ENCODE results near the gene SCMH1. TPM values are rescaled to one million over a fixed set of nuclear protein-coding genes. Genes with fewer than 3 reads are reported as not detected.

Gene SCMH1
- total and polyA plus RNA-seq, 2 of the 4 experiments (the other 2 are of a cell fraction) = 9.0 to 19.4 TPM

DNA sequence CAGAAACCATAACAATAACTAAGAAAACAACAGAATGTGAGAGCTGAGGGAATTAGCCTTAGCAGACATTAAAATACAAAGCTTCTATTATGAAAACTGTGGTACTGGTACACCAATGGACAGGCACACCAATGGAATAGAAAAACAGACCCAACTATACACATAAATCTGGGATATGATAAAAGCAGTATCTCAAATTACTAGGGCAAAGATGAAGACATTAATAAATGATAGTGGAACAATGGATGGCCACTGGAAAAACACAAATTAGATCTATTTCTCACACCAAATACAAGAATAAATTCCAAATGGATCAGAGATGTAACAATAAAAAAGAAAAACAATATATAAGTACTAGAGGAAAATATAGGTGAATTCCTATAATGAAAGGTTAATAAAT is 155.2 kb downstream of the SCMH1 start:
- POLR2A ChIA-PET (ENCODE audit: unreplicated experiment) = no interaction called here

More for the DNA sequence above, 155.2 kb downstream of the SCMH1 start:
- H3K9ac ChIP-seq (ENCODE audit: low read depth, low read length) = no peak overlapping the region
- no peaks in the 10 kb centered on the region for H3K27me3 ChIP-seq (ENCODE audit: control insufficient read depth, insufficient read depth, low read length)
- BruUV-seq (replicated peaks) = no TSS peak
- H2BK120ac ChIP-seq (ENCODE audit: low read depth, low read length) = no peak overlapping the region
- H4K8ac ChIP-seq (ENCODE audit: low read depth in 2 of 2, low read length in 2 of 2) = no peak overlapping the region
- H3K36me3 ChIP-seq (ENCODE audit: control insufficient read depth, insufficient read depth, low read length) = no peaks in the 10 kb centered on the region
- intact Hi-C loops (cut with micrococcal nuclease) = no loop called here
- dilution Hi-C loops (cut with HindIII; ENCODE audit: low sequenced_read_pairs, unreplicated experiment) = no loop called here
- no peaks in the 10 kb centered on the region for H3K9me3 ChIP-seq (ENCODE audit: control insufficient read depth, insufficient read depth, low read length)
- DNase-seq (no peak), ATAC-seq (ENCODE audit: low read depth) (no peak)
- H3K4ac ChIP-seq (ENCODE audit: low read depth, low read length) = no peak overlapping the region
- H3K14ac ChIP-seq (replicated peaks; ENCODE audit: low read depth, low read length) = no peak overlapping the region
- H3K56ac ChIP-seq (ENCODE audit: extremely low read depth, insufficient read depth, low read length) = no peak overlapping the region
- H2BK5ac ChIP-seq (ENCODE audit: low read depth, low read length, poor library complexity, severe bottlenecking) = no peak overlapping the region
- no peak overlapping the region for H2BK20ac ChIP-seq (ENCODE audit: low read depth, low read length)
- H3K4me3 ChIP-seq (ENCODE audit: insufficient read depth, low read depth, low read length) = no peak overlapping the region
- 0 out of 2 replicates have a peak, but pooled peaks cover 2% of the 10 kb centered on the region for H3K9me1 ChIP-seq (ENCODE audit: insufficient read depth, low read length)
- H3K4me1 ChIP-seq (ENCODE audit: control insufficient read depth, insufficient read depth, low read length) = no peaks in the 10 kb centered on the region
- no peaks in the 10 kb centered on the region for H4K20me1 ChIP-seq (ENCODE audit: insufficient read depth, low read length)
- H3K27ac ChIP-seq (ENCODE audit: insufficient read depth, low read length) = no peak overlapping the region
- no peak overlapping the region for H3K23ac ChIP-seq (ENCODE audit: low read depth, low read length)
- H3K4me2 ChIP-seq (ENCODE audit: low read depth, low read length) = no peak overlapping the region
- H3K18ac ChIP-seq (ENCODE audit: low read depth, low read length) = no peak overlapping the region
- CTCF ChIA-PET = interaction anchor here (0.7 kb wide), 1 partner anchor 15 kb away, joined by 3 read pairs; no protein-coding TSS in a partner anchor
- TF ChIP-seq CEBPB (IDR thresholded peaks at IDR 0.05; ENCODE audit: low read depth, low read length) (no peak), MXI1 (IDR thresholded peaks at IDR 0.05; ENCODE audit: borderline replicate concordance, low read depth, low read length) (no peak), MAZ (IDR thresholded peaks at IDR 0.05; ENCODE audit: borderline replicate concordance, low read depth, low read length) (no peak), FOS (IDR thresholded peaks at IDR 0.05; ENCODE audit: low read depth, low read length) (no peak), CHD1 (IDR thresholded peaks at IDR 0.05; ENCODE audit: low read depth, low read length) (no peak), RFX5 (IDR thresholded peaks at IDR 0.05; ENCODE audit: low read depth, low read length) (no peak), POLR2A (IDR thresholded peaks at IDR 0.05; ENCODE audit: low read depth, low read length) (no peak), RAD21 (IDR thresholded peaks at IDR 0.05; ENCODE audit: low read length) (no peak), SMC3 (IDR thresholded peaks at IDR 0.05; ENCODE audit: low read depth, low read length) (no peak)
- TF ChIP-seq, protein P1, sequence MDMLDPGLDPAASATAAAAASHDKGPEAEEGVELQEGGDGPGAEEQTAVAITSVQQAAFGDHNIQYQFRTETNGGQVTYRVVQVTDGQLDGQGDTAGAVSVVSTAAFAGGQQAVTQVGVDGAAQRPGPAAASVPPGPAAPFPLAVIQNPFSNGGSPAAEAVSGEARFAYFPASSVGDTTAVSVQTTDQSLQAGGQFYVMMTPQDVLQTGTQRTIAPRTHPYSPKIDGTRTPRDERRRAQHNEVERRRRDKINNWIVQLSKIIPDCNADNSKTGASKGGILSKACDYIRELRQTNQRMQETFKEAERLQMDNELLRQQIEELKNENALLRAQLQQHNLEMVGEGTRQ (IDR thresholded peaks at IDR 0.05; ENCODE audit: low read depth, low read length) = no peak
- TF ChIP-seq, protein P2, sequence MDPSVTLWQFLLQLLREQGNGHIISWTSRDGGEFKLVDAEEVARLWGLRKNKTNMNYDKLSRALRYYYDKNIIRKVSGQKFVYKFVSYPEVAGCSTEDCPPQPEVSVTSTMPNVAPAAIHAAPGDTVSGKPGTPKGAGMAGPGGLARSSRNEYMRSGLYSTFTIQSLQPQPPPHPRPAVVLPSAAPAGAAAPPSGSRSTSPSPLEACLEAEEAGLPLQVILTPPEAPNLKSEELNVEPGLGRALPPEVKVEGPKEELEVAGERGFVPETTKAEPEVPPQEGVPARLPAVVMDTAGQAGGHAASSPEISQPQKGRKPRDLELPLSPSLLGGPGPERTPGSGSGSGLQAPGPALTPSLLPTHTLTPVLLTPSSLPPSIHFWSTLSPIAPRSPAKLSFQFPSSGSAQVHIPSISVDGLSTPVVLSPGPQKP (IDR thresholded peaks at IDR 0.05; ENCODE audit: borderline replicate concordance, low read depth, low read length) = no peak
- TF ChIP-seq, protein P3, sequence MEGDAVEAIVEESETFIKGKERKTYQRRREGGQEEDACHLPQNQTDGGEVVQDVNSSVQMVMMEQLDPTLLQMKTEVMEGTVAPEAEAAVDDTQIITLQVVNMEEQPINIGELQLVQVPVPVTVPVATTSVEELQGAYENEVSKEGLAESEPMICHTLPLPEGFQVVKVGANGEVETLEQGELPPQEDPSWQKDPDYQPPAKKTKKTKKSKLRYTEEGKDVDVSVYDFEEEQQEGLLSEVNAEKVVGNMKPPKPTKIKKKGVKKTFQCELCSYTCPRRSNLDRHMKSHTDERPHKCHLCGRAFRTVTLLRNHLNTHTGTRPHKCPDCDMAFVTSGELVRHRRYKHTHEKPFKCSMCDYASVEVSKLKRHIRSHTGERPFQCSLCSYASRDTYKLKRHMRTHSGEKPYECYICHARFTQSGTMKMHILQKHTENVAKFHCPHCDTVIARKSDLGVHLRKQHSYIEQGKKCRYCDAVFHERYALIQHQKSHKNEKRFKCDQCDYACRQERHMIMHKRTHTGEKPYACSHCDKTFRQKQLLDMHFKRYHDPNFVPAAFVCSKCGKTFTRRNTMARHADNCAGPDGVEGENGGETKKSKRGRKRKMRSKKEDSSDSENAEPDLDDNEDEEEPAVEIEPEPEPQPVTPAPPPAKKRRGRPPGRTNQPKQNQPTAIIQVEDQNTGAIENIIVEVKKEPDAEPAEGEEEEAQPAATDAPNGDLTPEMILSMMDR (conservative IDR thresholded peaks at IDR 0.05; ENCODE audit: low read depth, low read length) = no peak
- no peak overlapping the region for H2AK9ac ChIP-seq (replicated peaks; ENCODE audit: low read depth, low read length, poor library complexity)
- in situ Hi-C loops (cut with MboI; ENCODE audit: low sequenced_read_pairs) = no loop called here
- H2AK5ac ChIP-seq (ENCODE audit: low read depth, low read length) = no peak overlapping the region
- no peak overlapping the region for H4K91ac ChIP-seq (ENCODE audit: insufficient read depth, low read depth, low read length)
- H2BK15ac ChIP-seq (ENCODE audit: low read depth, low read length) = no peak overlapping the region
- H4K5ac ChIP-seq (ENCODE audit: low read depth, low read length) = no peak overlapping the region
- no peak overlapping the region for H2AFZ ChIP-seq (replicated peaks; ENCODE audit: low read length, poor library complexity)
- no peaks in the 10 kb centered on the region; a peak in 1 of 4 replicates for H3K79me1 ChIP-seq (ENCODE audit: low read depth in 1 of 2, low read length in 2 of 2)

Data from IMR-90 (cell line).